HL-60 (cell line): ENCODE measurements around the gene CNR1.

Source experiments
- CTCF ChIP-seq: IDR thresholded peaks from one replicate; pipeline ENCODE4 v1.5.1; 2011; ENCODE audit warnings: low read length, control low read depth, inconsistent platforms; ENCODE audit not compliant: insufficient read depth
- POLR2AphosphoS5 ChIP-seq: IDR thresholded peaks from 2 replicates; pipeline ENCODE4 v1.6.1; 2012; ENCODE audit warnings: low read depth
- REST ChIP-seq: IDR thresholded peaks from 2 replicates; pipeline ENCODE4 v1.6.1; 2012; ENCODE audit warnings: low read depth; ENCODE audit not compliant: insufficient replicate concordance
- SPI1 ChIP-seq: IDR thresholded peaks from 2 replicates; pipeline ENCODE4 v1.6.1; 2012; ENCODE audit warnings: low read depth, mild to moderate bottlenecking, borderline replicate concordance

GRCh38 chr6:88209301-88209700 is 43.2 kb upstream of the CNR1 start:
- no peak for TF ChIP-seq CTCF
- no peak for TF ChIP-seq POLR2AphosphoS5
- no peak for TF ChIP-seq REST
- no peak for TF ChIP-seq SPI1
